Measurements from ENCODE around the gene GGT1.
"Not testable (repeated sequence)": the region's sequence is repeated elsewhere in the genome, so short reads cannot be mapped to it uniquely, and the experiment has no call there.

DNA sequence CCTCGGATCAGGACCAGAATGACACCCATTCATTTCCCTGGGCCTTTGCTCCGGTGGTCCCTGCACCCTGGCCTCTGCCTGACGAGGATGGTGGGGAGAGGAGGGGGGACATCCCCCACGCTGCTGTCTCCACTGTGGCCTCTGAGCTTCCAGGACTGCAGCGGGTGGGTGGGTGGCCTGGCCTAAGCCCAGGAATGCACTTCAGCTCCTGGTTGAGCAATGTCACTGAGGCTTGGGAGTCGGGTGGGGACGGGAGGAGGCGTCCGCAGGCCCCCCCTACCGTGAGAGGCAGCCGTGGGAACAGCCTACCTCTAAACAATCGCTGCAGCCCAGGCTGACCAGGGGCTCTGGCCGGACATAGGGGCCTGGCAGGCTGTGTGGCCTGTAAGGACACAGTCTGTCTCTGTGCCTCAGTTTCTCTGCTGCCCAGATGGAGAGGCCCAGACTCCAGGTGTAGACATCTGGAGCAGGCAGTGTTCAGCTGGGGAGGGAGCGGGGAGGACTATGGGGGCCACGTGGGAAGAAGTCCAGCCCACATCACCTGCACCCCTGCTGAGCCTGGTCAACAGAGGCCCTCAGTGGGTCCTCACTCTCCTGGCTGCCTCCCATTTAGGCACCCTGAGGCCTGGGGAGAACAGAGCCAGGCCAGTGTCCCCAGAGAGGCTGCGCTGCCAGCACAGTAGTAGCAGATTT lies 28.6 kb downstream of the GGT1 start:
- TF ChIP-seq ZNF768 (tag by site-specific recombination; IDR thresholded peaks at IDR 0.05); ZNF530 (tag by site-specific recombination; IDR thresholded peaks at IDR 0.05; ENCODE audit: low read depth); ZEB2 (tag by site-specific recombination; IDR thresholded peaks at IDR 0.05); ZNF660 (tag by site-specific recombination; IDR thresholded peaks at IDR 0.05): not testable (repeated sequence)
- TF ChIP-seq, protein P1, sequence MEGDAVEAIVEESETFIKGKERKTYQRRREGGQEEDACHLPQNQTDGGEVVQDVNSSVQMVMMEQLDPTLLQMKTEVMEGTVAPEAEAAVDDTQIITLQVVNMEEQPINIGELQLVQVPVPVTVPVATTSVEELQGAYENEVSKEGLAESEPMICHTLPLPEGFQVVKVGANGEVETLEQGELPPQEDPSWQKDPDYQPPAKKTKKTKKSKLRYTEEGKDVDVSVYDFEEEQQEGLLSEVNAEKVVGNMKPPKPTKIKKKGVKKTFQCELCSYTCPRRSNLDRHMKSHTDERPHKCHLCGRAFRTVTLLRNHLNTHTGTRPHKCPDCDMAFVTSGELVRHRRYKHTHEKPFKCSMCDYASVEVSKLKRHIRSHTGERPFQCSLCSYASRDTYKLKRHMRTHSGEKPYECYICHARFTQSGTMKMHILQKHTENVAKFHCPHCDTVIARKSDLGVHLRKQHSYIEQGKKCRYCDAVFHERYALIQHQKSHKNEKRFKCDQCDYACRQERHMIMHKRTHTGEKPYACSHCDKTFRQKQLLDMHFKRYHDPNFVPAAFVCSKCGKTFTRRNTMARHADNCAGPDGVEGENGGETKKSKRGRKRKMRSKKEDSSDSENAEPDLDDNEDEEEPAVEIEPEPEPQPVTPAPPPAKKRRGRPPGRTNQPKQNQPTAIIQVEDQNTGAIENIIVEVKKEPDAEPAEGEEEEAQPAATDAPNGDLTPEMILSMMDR (tag by site-specific recombination; IDR thresholded peaks at IDR 0.05), result not testable (repeated sequence)
